Measurements from ENCODE around the gene LPO.

Gene LPO

DNA sequence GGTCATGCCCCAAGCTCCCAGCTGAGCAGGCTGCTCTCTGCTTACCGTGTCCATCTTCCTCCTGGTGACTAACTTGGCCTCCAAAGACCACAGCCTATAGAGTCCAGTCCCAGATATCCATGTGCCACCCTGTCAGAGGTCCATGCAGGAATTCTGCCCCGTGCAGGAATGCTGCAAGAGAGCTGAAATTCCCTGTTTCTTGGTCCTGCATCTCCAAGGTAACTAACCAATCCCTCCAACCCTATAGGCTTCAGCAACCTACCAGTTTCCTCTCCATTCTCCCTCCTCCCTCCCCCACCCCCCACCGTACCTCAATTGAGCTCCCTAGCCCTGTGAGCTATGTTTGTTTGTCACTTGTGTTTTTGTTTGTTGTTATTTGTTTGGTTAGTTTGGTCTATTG is 9.7 kb upstream of the LPO start:
- FAIRE-seq = no peak
- no peak for DNase-seq (ENCODE audit: low spot score)

DNA sequence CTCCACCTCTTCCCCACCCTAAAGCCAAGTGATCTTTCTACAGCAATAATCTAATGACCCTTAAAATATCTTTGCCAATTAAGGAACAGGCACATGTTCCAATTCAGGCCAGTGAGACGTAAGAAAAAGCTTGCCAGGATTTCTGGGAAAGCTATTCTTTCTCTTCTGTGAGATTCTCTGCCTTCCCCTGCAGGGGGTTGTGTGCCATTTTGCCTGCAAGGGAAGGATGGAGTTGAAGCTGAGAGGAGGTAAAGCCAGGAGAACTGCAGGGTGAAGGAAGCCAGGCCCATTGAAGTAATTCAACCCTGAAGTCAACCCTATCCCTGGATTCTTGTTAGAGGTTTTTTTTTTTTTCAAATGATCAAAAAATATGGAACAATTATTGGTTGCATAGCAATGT is 9.0 kb upstream of the LPO start:
- FAIRE-seq (no peak), DNase-seq (ENCODE audit: low spot score) (no peak)

DNA sequence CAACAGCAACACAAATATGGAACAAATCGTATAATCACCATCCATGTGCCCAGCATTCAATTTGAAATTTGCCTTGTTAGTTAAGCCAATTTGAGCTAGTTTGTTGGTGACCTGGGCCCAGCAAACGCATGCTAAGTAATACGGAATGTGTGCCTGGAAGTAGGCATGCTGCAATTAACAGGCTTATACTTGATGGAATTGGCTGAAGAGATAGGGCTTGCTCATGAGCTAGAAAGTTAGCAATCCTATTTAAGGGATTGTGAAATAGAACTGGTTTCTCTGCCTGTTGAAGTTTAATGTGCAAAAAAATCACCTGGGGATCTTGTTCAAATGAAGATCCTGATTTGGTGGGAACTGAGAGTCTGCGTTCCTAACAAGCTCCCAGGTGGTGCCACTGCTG is 8.5 kb upstream of the LPO start:
- FAIRE-seq = no peak

DNA sequence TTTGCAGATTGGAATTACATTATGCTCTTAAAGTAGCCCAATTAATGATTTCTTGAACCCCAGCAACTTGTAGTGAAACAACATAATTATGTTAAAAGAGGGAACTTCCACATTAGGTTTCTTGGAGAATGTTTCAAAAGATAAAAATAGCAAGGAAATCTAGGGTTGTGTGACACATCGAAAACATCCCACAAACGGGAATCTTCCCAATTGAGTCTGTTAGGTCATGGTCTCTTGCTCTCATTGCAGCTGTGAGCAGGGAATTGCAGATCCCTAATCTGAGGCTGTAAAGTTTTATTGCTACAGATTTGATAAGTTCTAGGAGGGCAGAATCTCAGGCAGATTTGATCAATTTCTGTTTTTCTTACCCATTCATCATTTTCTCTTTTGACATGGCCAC is 6.7 kb upstream of the LPO start:
- no peak for DNase-seq (ENCODE audit: low spot score)
- FAIRE-seq = no peak

More for the DNA sequence above, 8.5 kb upstream of the LPO start:
- no peak for DNase-seq (ENCODE audit: low spot score)

DNA sequence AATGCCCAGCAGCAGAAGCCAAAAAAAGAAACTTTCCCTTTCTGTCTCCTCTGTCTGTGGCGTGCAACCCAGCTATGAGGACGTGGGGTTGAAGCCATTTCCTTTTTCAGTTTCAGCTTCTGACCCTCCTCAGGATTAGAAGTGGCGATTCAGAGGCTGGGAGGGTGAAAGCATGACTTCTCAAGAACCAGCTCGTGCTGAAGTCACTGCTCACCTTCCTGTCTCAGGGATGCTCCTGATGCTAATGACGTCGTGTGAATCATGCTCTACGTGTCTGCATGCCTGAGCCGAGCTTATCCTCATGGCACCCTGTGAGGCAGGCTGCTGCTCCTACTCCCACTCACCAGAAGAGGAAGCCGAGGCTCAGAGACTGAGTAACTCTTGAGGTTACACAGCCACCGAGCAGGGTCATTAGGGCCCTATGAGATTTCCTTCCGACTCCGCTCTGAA is 5.7 kb upstream of the LPO start:
- FAIRE-seq (peak; percentile 92), DNase-seq (ENCODE audit: low spot score) (peak; percentile 80)

DNA sequence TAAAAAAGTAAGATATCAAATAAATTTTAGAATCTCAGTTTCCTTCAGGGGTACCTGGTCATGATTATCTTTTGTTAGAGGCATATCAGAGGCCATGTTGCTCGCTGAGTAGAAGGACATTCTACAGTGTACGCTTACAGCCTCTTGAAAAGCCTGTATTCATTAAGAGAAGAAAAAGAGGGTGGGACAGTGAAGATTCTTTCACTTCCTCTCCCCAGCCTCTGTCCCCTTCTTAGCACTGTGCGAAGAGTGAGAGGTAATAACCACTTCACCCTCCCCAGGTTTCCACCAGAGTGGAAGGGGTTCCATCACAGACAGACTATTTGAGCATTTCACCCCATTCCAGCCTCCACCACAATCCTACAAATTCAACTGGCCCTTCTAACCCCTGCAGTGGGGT is 4.8 kb upstream of the LPO start:
- no peak for DNase-seq (ENCODE audit: low spot score)
- FAIRE-seq = no peak

DNA sequence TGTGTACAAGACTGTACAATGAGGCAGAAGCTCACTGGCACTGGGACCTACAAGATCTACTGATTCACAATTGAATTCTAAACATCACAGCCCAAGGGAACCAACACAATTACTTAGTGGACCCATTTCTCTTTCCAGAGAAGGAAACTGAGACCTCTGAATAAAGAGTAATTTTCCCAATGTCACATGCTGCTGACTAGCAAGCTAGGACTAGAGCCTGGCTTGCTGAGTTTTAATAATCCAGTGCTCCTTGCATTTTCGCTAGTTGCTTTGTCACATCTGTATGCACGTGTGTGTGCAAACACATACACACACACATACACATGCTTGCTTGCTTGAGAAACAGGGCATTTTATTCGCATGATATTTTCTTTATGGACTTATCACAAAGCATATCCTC is 3.9 kb upstream of the LPO start:
- FAIRE-seq = no peak
- DNase-seq (ENCODE audit: low spot score) = no peak

DNA sequence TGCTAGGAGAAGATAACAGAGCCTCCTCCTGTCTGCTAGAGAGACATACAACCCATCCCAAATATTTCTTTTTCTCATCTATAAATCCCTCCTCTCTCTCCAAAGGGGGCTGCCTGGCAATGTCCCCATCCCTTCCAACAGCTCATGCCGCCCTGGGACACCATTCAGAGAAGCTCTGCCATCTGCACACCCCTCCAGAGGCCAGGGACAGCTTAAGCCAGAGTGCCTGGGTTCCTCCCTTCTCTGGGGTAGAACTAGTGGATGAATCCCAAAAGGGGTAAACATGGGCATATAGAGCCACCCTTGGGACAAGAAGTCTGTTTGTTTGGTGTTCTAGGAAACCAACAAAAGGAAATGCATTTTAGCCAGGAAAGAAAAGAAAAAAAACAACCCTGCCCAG is 2.6 kb upstream of the LPO start:
- no peak for FAIRE-seq
- DNase-seq (ENCODE audit: low spot score) = no peak

DNA sequence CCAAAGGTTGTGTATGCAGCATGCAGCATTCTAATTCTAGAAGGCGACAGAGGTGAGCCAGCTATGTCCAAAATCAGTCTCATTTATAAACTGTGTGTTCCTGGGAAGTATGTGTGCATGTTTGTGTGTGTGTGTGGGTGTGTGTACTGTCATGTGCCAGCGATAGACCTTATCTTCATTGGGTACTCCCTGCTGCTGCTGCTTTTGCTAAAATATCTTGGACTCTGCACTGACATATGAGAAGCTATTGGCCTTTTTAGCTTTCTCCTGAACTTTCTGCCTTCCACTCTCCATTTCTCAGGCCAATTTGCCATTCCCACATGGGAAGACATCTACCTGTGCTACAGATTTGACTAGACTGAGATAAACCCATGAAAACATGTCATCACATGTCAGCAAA is 2.0 kb upstream of the LPO start:
- FAIRE-seq (peak; percentile 61), DNase-seq (ENCODE audit: low spot score) (no peak)

DNA sequence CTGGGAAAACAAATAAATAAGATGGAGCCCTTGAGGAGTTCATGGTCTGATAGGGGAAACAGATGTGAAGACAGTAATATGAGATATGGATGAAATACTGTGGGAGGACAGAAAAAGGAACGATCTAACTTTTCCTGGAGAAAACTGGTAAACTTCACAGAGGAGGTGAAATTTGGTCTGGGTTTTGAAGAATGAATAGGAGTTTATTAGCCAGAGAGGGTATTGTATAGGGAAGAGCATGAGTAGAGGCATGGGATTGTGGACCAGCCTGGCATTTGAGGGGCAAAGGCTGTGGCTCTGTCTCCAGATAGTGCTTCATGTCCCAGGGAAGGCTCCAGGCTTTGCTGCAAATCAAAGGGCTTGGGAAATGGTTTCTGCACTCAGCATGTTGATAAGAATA is 1.6 kb downstream of the LPO start:
- no peak for DNase-seq (ENCODE audit: low spot score)
- FAIRE-seq = no peak

DNA sequence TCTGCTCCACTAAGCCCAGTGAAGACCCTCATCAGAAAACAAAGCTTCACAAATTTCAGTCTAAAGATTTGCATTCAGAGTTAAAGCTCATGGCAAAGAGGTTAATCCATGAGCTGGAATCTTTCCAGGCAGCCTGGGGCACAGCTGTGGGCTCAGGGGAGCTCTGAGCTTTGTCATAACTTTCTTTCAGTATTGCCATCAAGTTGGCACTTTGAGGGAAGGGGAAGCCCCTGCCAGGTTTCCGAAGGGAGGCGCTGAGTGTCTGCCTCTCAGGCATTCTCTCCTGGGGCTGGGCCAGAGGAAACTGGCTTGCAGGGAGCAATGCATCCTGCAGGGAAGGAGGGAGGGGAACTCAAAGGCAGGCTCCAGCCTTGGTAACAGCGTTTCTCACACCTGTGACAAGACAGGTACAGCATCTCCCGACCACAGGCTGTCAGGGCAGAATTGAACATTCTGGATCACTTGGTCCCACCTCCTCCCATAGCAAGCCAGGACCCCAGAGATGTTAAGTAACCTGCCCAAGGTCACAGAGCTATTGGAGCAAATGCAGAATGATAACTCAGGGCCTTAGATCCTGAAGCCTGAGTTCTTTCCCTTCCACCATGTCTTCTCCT is 3.9 kb downstream of the LPO start:
- DNase-seq (ENCODE audit: low spot score) (no peak), FAIRE-seq (peak; percentile 82)

DNA sequence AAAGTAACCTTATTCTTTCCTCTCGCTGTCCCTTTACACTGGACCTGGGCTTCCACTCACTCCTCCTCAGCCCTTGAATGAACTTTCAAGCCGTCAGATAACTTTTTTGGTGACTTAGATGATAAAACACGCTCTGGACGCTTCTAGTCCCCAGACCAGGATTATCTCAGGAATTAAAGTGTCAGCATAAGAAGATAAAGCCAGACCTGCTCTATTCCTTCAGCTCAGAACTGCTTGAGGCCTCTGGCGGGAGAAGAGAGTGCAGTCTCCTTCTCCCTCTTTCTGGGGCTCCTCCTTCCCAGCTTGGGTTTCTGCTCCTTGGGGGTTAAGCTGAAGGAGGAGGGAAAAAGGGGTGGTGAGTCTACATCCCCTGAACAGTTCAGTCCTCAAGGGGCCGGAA is 6.6 kb downstream of the LPO start:
- DNase-seq (ENCODE audit: low spot score) = no peak
- FAIRE-seq = no peak

DNA sequence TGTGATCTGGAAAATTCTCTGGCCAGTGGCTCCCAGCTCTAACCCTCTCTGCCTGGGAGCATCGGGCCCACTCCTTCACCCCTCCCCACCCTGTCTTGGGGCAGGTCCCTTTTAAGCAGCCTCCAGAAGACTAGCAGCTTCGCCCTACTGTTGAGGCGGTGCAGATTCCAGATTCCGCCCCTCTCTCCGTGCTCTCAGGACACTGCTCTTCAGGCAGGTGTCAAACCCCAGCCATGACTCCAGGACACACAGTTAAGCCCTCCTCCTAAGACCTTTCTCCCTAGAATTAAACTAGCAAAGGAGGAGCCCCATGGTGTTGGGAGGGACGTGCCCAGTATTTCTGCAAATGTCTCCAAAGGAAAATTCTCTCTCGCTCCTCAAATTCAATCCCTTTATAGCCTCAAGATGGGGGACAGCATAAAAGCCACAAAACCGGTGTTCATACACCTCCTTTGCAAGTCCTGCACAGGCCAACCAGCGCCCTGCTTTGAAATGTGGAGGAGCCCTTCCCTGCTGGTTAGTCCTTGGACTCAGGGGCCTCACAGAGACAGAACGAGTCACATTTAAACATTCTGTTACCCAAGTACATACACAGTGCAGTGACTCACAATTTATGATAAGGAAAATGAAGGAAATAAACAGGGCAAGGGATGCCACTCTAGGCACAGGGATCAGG is 7.2 kb downstream of the LPO start:
- DNase-seq (ENCODE audit: low spot score) (no peak), FAIRE-seq (peak; percentile 30)

DNA sequence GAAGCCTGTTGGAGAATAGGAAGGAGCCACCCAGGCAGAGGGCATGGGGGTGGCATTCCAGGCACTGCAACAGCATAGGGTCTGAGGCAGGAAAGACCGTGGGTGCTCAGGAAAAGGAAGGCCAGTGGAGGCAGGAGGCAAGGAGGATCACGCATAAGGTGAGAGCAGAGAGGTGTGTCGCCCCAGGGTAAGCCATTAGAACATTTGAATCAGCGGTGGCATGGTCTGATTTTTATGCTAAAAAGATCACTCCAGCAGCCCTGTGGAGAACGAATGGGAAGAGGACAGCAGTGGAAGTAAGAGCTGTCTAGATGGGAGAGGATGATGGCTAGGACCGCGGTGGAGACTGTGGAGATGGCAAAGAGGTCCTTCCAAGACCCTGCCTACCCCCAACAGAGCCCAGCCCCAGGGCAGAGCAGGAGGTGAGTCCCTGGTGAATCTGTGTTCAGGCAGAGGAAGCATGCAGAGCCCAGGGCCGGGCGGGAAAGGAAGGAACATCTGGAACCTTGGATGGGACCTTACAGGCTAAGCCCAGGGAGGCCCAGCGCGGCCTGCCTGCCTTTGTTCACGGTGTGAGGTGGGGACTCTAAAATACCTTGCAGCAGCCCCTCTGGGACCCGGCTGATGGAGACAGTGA is 7.8 kb downstream of the LPO start:
- FAIRE-seq (no peak), DNase-seq (ENCODE audit: low spot score) (no peak)

DNA sequence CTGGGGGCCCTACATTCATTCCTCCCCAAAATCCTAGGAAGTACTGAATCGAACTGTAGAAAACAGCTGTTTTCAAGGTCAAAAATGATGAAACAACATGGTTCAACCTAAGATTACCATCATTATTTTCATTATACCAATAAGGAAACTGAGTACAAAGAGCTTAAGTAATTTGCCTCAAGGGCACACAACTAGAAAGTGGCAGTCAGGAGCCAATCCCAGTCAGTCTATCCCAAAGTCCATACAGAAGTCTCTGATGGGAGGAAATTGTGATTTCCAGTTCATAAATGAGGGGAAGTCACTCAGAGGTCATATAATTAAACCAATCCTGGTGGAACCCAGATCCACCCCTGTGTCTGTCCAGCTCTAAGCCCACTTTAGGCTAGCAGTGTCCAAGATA is 8.4 kb downstream of the LPO start:
- no peak for DNase-seq (ENCODE audit: low spot score)
- FAIRE-seq = peak; percentile 35

DNA sequence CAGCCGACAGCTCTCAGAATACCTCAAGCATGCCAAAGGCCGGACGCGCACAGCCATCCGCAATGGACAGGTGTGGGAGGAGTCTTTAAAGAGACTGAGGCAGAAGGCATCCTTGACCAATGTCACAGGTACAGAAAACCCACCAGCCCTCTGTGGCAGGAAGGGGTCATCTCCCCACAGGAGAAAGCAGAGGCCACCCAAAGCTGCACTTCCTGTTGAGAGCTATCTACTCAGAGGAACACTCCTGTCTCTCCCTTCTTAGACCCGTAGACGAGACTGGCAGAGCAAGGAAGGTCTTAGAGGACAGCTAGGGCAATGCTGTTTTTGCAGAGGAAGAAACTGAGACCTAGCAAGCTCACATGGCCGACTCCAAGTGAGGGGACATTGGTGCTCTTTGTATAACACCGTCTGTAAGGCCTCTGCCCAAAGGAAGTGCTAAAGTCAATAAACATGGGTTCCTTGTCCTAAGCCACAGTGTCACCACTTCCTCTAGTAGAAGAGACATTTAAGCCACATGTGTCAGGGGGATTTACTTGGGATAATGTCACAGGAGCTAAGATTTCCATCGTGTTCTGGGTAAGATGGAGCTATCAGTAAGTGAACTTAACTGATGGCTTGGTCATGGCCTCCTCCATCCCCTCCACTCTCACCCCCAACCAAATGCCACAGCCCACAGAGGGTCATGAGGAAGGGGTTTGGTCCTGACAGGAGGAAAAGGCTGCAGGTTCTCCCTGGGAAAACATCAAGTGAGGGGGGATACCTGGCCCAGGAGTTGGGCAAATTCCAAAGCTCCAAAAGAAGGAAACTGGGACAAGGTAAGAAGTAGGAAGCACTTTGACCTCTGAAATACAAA is 9.4 kb downstream of the LPO start:
- FAIRE-seq = peak; percentile 77
- DNase-seq (ENCODE audit: low spot score) = no peak

DNA sequence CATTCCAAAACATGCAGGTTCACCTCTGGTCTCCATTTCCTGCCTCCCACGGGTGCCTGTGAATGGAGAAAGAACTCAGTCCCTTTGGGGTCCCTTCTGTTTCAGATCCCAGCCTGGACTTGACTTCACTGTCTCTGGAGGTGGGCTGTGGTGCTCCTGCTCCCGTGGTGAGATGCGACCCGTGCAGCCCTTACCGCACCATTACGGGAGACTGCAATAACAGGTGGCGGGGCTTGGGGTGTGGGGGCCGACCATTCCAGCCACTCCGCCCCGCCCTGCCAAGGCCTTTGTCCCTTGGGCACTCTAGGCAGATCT is 10.5 kb downstream of the LPO start:
- DNase-seq (ENCODE audit: low spot score) (no peak), FAIRE-seq (no peak)

DNA sequence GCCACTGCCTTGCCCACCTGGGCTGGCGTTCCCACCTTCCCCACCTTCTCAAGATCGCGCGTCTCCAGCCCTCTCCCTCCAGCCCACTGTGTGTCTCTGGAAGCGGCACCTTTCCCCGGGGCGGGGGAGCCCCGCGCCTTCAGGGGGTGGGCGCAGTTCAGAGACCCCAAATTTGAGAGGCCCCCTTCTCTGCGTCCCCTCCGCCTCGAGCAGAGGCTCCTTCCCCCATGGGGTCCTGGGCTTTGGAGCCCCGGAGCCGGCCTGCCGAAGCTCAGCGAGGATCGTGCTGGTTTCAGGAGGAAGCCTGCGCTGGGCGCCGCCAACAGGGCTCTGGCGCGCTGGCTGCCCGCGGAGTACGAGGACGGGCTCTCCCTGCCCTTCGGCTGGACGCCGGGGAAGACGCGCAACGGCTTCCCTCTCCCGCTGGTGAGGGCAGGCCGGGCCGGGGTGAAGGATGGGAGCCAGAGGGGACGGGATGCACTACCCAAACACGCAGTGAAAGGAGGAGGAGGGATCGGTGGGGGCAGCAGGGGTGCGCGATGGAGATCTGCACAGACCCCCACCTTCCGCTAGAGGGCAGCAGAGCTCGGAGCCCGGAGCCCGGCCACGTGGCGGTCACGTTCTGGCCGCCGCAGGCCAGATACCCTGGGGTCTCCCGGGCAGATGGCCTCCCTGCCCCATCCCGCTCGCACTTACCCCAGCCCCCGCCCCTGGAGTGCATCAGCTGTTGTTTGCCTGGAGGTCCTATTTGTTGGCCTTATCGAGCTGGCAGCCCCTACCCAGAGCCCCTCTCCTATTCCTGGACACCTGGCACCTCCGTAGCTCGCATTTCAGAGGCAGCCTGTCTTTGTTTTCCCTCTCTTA is 11.1 kb downstream of the LPO start:
- peak; percentile 98 for DNase-seq (ENCODE audit: low spot score)

DNA sequence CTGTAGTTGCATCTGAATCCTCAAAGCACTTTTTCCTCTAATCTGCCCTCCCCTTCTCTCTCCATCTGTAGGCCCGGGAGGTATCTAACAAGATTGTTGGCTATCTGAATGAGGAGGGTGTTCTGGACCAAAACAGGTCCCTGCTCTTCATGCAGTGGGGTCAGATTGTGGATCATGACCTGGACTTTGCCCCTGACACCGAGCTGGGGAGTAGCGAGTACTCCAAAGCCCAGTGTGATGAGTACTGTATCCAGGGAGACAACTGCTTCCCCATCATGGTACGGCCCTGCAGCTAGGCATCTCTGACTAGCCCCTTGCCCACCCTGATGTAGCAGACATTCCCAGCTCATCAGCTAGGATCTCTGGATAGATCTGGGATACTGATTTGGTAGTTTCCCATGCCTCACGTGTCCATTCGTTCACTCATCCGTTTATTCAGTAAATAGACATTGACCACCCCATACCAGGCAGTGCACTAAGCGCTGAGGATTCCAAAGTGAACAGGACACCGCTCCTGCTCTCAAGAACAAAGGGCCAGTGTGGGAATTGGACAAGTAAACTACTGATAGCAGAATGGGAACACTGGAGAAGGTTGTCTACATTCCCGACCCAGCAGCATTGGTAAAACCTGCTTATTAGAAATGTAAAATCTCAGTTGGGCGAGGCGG is 12.1 kb downstream of the LPO start:
- DNase-seq (ENCODE audit: low spot score) (no peak), FAIRE-seq (peak; percentile 53)

More for the DNA sequence above, 11.1 kb downstream of the LPO start:
- peak; percentile 97 for FAIRE-seq

DNA sequence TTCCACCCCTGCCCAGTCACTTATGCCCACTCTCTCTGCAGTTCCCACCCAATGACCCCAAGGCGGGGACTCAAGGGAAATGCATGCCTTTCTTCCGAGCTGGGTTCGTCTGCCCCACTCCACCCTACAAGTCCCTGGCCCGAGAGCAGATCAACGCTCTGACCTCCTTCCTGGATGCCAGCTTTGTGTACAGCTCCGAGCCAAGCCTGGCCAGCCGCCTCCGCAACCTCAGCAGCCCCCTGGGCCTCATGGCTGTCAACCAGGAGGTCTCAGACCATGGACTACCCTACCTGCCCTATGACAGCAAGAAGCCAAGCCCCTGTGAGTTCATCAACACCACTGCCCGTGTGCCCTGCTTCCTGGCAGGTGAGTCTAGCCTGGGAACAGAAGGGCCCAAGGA is 13.8 kb downstream of the LPO start:
- FAIRE-seq (no peak), DNase-seq (ENCODE audit: low spot score) (no peak)

DNA sequence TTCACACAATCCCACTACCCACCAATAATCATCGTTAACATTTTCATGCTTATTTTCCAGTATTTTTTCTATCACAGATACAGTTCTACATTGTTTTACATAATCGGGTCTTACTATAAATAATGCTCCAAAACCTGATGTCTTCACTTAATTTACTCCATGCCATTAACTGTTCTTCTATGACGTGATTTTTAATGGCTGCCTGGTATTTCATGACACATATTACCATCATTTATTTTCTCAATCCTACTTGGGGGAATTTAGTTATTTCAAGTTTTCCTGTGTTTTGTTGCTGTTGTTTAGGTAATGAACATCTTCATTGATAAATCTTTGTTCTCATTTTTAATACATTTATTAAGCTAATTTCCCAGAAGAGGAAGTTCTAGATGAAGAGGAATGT is 14.7 kb downstream of the LPO start:
- no peak for DNase-seq (ENCODE audit: low spot score)
- FAIRE-seq = no peak
